Breast epithelium (tissue), 3 donors: Measurements from ENCODE around the gene UGT2B28.

Source experiments
- POLR2A ChIP-seq: fragments of 450-650 bp; IDR thresholded peaks from one replicate; pipeline ENCODE4 v1.6.1; 2016; ENCODE audit warnings: antibody characterized with exemption, mild to moderate bottlenecking, moderate library complexity
- POLR2AphosphoS5 ChIP-seq, 3 donors: sonication (generic); formaldehyde crosslinking; IDR thresholded peaks; one replicate each; pipeline ENCODE4 v1.6.1; 2017; ENCODE audit warnings: antibody characterized with exemption in 3 of 3
- TF ChIP-seq, protein P1 (sequence below), 3 donors: fragments of 450-650 bp; IDR thresholded peaks; one replicate each; pipeline ENCODE4 v1.5.1; 2016 to 2017; ENCODE audit warnings: antibody characterized with exemption in 3 of 3, mild to moderate bottlenecking in 3 of 3, moderate library complexity in 3 of 3

DNA sequence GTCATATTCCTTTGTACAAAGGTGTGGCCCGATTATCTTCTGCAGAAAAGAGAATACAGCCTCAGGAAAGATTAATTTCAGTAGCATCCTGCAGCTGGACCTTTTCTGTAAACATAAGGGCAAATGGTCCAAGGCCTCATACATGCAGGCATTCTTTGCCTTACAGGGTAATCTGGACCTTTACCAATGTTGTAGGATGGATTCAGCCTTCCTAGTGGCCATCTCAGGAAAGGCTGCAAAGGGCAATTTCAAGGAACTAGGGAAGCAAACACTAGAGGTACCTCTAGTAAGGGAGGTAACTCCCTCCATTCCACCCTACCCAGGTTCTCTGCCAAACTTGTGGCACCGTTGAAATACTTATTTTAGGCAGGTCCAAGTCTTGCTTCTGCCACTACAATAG lies 43.0 kb downstream of the UGT2B28 start:
- TF ChIP-seq, protein P1, sequence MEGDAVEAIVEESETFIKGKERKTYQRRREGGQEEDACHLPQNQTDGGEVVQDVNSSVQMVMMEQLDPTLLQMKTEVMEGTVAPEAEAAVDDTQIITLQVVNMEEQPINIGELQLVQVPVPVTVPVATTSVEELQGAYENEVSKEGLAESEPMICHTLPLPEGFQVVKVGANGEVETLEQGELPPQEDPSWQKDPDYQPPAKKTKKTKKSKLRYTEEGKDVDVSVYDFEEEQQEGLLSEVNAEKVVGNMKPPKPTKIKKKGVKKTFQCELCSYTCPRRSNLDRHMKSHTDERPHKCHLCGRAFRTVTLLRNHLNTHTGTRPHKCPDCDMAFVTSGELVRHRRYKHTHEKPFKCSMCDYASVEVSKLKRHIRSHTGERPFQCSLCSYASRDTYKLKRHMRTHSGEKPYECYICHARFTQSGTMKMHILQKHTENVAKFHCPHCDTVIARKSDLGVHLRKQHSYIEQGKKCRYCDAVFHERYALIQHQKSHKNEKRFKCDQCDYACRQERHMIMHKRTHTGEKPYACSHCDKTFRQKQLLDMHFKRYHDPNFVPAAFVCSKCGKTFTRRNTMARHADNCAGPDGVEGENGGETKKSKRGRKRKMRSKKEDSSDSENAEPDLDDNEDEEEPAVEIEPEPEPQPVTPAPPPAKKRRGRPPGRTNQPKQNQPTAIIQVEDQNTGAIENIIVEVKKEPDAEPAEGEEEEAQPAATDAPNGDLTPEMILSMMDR (IDR thresholded peaks at IDR 0.05) = no peak
- TF ChIP-seq POLR2A = no peak
- no peak for TF ChIP-seq POLR2AphosphoS5 (IDR thresholded peaks at IDR 0.05)
